ENCODE measurements around the gene GPRC5C. TPM values are rescaled to one million over a fixed set of nuclear protein-coding genes. Genes with fewer than 3 reads are reported as not detected.
A peak's percentile ranks its signal among the peaks of the same experiment; 100 is the strongest.

The GPRC5C gene
- total and polyA plus RNA-seq, 2 of the 8 experiments (the other 6 are each of a cell fraction or from before 2014, with no cell fraction given), result 18.3 to 55.8 TPM

GRCh38 chr17:74429604-74430384 lies 2.1 kb upstream of the GPRC5C start:
- H4K91ac ChIP-seq (replicated peaks; ENCODE audit: insufficient read length, low read length), result peak overlapping the region; percentile 92
- H2BK15ac ChIP-seq (ENCODE audit: low read length), result peak overlapping the region; percentile 99
- H3K14ac ChIP-seq (ENCODE audit: insufficient read length), result no peak overlapping the region
- H3K9ac ChIP-seq (replicated peaks in 1 of 4; ENCODE audit: extremely low read depth in 1 of 4, low read depth in 3 of 4, low read length in 3 of 4), result peak overlapping the region in 2 of 4 experiments; percentile 20 to 22; a peak in 2 of 7 replicates
- peak overlapping the region; percentile 52 to 84 (median 79); a peak in 7 of 8 replicates for H3K4me3 ChIP-seq (ENCODE audit: extremely low read depth in 1 of 4, insufficient read depth in 2 of 4, low read depth in 3 of 4, low read length in 4 of 4)
- H3K79me2 ChIP-seq (ENCODE audit: control insufficient read depth in 1 of 2, insufficient read depth in 2 of 2, low read length in 2 of 2), result no peaks in the 10 kb centered on the region
- H3K36me3 ChIP-seq (ENCODE audit: control insufficient read depth in 2 of 4, insufficient read depth in 4 of 4, low read length in 3 of 4), result no peaks in the 10 kb centered on the region
- H3K4me1 ChIP-seq (replicated peaks in 1 of 4; ENCODE audit: control insufficient read depth in 3 of 4, insufficient read depth in 4 of 4, low read length in 3 of 4), result peaks cover 10 to 42% (median 32%) of the 10 kb centered on the region in 4 experiments
- peak overlapping the region; percentile 18 for H2BK120ac ChIP-seq (replicated peaks; ENCODE audit: low read depth, low read length)
- peak overlapping the region; percentile 96 to 100 for H3K4me2 ChIP-seq (ENCODE audit: insufficient read depth in 1 of 2, low read depth in 2 of 2, low read length in 2 of 2)
- H4K20me1 ChIP-seq (replicated peaks in 1 of 2; ENCODE audit: control insufficient read depth in 1 of 2, insufficient read depth in 2 of 2, low read length in 2 of 2), result peaks cover 0 to 2% of the 10 kb centered on the region in 2 experiments
- H3K79me1 ChIP-seq (ENCODE audit: low read depth, low read length), result 0 out of 2 replicates have a peak, but pooled peaks cover 2% of the 10 kb centered on the region
- H3K23ac ChIP-seq (ENCODE audit: insufficient read length), result no peak overlapping the region
- H3K23me2 ChIP-seq (ENCODE audit: low read depth, low read length), result peaks cover 24% of the 10 kb centered on the region
- 0 out of 2 replicates have a peak overlapping the region, but pooled peaks have one; percentile 16 for H2BK20ac ChIP-seq (ENCODE audit: low read length)
- FAIRE-seq, result no peak
- CTCF ChIA-PET (ENCODE audit: partially characterized antibody), result interaction anchor here (0.5 to 1.4 kb wide), 12 partner anchors 12 to 861 kb away, joined by 3 to 9 read pairs (median 4); partner anchors contain the start of gene GPR142
- peak overlapping the region; percentile 34; the same call in 1 of the 2 replicates for H2AFZ ChIP-seq (ENCODE audit: low read length)
- peak overlapping the region; percentile 73; the same call in 1 of the 2 replicates for H2BK5ac ChIP-seq (ENCODE audit: low read depth, low read length)
- no peak overlapping the region for H3K56ac ChIP-seq (replicated peaks; ENCODE audit: insufficient read length, low read depth, low read length)
- H4K5ac ChIP-seq (ENCODE audit: insufficient read length, low read depth, low read length), result peak overlapping the region; percentile 81
- peak overlapping the region; percentile 76 for H3K18ac ChIP-seq (ENCODE audit: extremely low read depth, low read length)
- DNase-seq (ENCODE audit: low read depth in 1 of 2, low spot score in 2 of 2), result no peak
- peak overlapping the region; percentile 97 for H2BK12ac ChIP-seq (ENCODE audit: low read depth, low read length)
- peak overlapping the region; percentile 46 for H3K4ac ChIP-seq (replicated peaks; ENCODE audit: insufficient read length, low read depth, low read length)
- H4K8ac ChIP-seq (ENCODE audit: extremely low read depth, insufficient read depth, low read length), result peak overlapping the region; percentile 92
- WGBS, 2 experiments (ENCODE audit: extremely low coverage in 1 of 2, insufficient coverage in 1 of 2, insufficient read length in 1 of 2, insufficient replicate concordance in 2 of 2, low coverage in 1 of 2, low lambda C conversion rate in 2 of 2, missing lambda C conversion rate in 1 of 2), result 41% methylated on average over 19 of the region's 19 CpGs; no CpG with 5 or more reads in 1 of the 2 experiments
- H3K27ac ChIP-seq (ENCODE audit: low read depth, low read length), result no peak overlapping the region
- no peak overlapping the region for H2AK5ac ChIP-seq (ENCODE audit: low read depth, low read length)
- POLR2A ChIA-PET (ENCODE audit: partially characterized antibody), result interaction anchor here (0.7 to 2.7 kb wide), 11 partner anchors 9 to 68 kb away, joined by 3 to 8 read pairs (median 4); partner anchors contain the start of gene BTBD17
- H3K27me3 ChIP-seq (replicated peaks in 1 of 4; ENCODE audit: control insufficient read depth in 3 of 4, extremely low read depth in 1 of 4, insufficient read depth in 3 of 4, low read length in 3 of 4), result peaks cover 0 to 22% (median 13%) of the 10 kb centered on the region in 4 experiments; a peak in 5 of 7 replicates
- no peaks in the 10 kb centered on the region for H3K9me3 ChIP-seq (ENCODE audit: insufficient read depth in 2 of 2, low read depth in 1 of 2, low read length in 1 of 2)
- TF ChIP-seq USF2 (IDR thresholded peaks at IDR 0.05; ENCODE audit: low read length) (no peak), SIX5 (IDR thresholded peaks at IDR 0.05; ENCODE audit: low read depth, low read length) (no peak), CBX8 (IDR thresholded peaks at IDR 0.05; ENCODE audit: borderline replicate concordance, low read depth, low read length) (no peak), HDAC2 (IDR thresholded peaks at IDR 0.05; ENCODE audit: borderline replicate concordance in 1 of 2, low read depth in 2 of 2, low read length in 2 of 2) (no peak), HDAC6 (IDR thresholded peaks at IDR 0.05; ENCODE audit: low read depth, low read length) (no peak), PHF8 (conservative IDR thresholded peaks at IDR 0.05; ENCODE audit: low read depth, low read length) (no peak), ZNF274 (IDR thresholded peaks at IDR 0.05; ENCODE audit: borderline replicate concordance, extremely low read depth, low read length) (no peak)
